GM06990 (cell line): ENCODE results near the gene COL4A6.

Experiments
- DNase-seq: peaks from one replicate; pipeline ENCODE4 v3.0.0-alpha.2; 2011; ENCODE audit not compliant: insufficient read length; ENCODE audit errors: extremely low read depth
- H3K27me3 ChIP-seq: replicated peaks from 2 replicates; pipeline ENCODE4 v1.6.0; 2011; ENCODE audit warnings: low read length; ENCODE audit not compliant: control insufficient read depth, insufficient read depth
- H3K36me3 ChIP-seq: 2 replicates; pipeline ENCODE4 v1.5.1; 2011; ENCODE audit warnings: low read length; ENCODE audit not compliant: control insufficient read depth, insufficient read depth
- H3K4me3 ChIP-seq: replicated peaks from 2 replicates; pipeline ENCODE4 v1.5.1; 2011; ENCODE audit warnings: low read depth, mild to moderate bottlenecking, control low read depth, low read length
- TF ChIP-seq, protein P1 (sequence below): IDR thresholded peaks from 2 replicates; pipeline ENCODE4 v1.5.1; 2011; ENCODE audit warnings: low read length, control low read depth, mild to moderate bottlenecking, inconsistent platforms; ENCODE audit not compliant: insufficient read depth, poor library complexity, severe bottlenecking

The COL4A6 gene

DNA sequence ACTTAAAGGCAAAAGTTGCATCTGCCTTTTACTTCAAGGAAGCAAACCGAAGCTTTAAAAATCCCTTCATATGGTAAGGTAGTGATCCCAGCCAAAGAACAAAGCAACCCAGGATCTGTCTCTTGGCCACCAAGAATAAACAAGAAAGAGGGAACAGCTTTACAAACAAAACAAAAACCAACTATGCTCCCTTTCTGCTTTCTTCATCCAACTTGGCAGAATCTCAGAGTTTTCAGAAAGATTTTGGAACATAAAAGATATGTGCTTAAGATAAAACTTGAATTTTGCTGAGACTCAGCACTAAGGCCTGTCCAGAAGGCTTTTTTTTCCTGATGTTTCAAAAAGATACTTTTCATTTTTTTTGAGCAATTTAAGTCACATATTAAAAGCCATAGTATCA lies 94.0 kb downstream of the COL4A6 start:
- DNase-seq, result no peak
- no peaks in the 10 kb centered on the region for H3K27me3 ChIP-seq
- TF ChIP-seq, protein P1, sequence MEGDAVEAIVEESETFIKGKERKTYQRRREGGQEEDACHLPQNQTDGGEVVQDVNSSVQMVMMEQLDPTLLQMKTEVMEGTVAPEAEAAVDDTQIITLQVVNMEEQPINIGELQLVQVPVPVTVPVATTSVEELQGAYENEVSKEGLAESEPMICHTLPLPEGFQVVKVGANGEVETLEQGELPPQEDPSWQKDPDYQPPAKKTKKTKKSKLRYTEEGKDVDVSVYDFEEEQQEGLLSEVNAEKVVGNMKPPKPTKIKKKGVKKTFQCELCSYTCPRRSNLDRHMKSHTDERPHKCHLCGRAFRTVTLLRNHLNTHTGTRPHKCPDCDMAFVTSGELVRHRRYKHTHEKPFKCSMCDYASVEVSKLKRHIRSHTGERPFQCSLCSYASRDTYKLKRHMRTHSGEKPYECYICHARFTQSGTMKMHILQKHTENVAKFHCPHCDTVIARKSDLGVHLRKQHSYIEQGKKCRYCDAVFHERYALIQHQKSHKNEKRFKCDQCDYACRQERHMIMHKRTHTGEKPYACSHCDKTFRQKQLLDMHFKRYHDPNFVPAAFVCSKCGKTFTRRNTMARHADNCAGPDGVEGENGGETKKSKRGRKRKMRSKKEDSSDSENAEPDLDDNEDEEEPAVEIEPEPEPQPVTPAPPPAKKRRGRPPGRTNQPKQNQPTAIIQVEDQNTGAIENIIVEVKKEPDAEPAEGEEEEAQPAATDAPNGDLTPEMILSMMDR, result no peak
- no peaks in the 10 kb centered on the region for H3K36me3 ChIP-seq
- no peak overlapping the region for H3K4me3 ChIP-seq

DNA sequence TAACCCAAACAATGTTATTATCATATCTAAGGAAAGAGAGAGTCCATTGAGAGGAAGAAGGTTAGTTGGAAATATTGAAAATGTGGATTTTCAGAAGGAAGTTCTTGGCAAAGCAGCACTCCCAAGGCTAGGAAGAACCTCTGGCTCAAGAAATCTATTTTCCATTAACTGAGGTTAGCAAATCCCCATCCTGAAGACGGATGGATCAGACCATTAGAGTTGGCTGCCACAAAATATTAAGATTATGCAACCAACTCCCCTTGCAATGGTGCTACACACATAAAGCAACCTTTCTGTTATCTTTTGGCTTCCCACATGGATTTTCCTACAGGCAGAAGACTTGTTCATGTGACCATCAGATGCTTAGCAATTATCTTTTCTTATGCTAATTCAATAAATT lies 96.3 kb downstream of the COL4A6 start:
- no peak overlapping the region for H3K4me3 ChIP-seq
- H3K27me3 ChIP-seq, result no peaks in the 10 kb centered on the region
- H3K36me3 ChIP-seq, result no peaks in the 10 kb centered on the region
- no peak for DNase-seq
- TF ChIP-seq, protein P1, result no peak

DNA sequence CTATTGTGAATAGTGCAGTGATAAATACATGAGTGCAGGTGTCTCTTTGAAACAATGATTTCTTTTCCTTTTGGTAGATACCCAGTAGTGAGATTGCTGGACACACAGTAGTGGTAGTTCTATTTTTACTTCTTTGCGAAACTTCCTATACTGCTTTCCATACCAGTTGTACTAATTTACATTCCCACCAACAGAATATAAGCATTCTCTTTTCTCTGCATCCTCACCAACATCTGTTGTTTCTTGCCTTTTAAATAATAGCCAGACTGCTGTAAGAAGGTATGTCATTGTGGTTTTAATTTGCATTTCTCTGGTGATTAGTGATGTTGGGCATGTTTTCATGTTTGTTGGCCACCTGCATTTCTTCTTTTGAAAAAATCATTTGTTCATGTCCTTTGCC lies 105.9 kb downstream of the COL4A6 start:
- TF ChIP-seq, protein P1, result no peak
- H3K4me3 ChIP-seq, result no peak overlapping the region
- no peaks in the 10 kb centered on the region for H3K27me3 ChIP-seq
- DNase-seq, result no peak
- H3K36me3 ChIP-seq, result no peaks in the 10 kb centered on the region

DNA sequence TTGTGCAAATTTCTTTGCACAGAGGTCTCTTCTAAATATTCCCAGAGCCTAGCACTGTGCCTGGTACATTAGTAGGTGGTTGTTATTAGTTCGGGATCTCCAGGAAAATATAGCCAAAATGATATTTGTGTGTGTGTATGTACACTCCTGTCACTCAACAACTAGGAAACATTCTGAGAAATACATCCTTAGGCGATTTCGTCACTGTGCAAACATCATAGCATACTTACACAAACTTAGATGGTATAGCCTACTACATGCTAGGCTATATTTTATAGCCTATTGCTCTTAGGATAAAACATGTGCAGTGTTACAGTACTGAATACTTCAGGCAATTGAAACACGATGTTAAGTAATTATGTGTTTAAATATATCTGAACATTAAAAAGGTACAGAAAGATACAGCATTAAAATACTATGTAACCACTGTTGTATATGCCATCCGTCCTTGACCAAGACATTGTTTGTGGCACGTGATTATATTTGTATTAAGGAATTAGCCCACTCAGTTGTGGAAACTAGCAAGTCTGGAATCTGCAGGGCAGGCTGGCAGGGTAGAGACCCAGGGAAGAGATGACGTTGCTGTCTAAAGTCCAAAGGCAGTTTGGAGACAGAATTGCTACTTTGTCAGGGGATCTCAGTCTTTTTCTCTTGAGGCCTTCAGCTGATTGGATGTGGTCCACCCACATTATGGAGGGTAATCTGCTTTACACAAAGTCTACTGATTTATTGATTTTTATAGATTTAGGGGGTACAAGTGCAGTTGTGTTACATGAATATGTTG lies 106.9 kb downstream of the COL4A6 start:
- no peak for DNase-seq
- TF ChIP-seq, protein P1, result no peak
- no peaks in the 10 kb centered on the region for H3K36me3 ChIP-seq
- H3K27me3 ChIP-seq, result no peaks in the 10 kb centered on the region
- H3K4me3 ChIP-seq, result no peak overlapping the region

DNA sequence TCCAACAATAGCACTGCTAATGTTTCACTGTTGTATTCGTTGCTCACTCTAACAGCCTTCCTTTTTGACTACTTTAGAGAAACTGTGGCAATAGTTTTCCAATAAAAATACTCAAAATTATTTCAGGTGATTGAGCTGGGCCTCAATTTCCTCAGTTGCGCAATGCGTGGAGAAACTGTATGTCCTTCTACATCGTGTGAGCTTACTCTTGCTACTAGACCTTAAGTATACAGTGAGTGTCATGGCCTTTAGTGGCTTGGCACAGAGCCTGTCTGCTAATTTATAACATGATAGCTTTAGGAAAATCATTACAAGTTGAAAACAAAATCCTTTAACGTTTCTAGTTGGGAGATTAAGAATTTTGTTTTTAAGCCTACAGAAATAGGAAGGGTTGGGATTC lies 114.5 kb downstream of the COL4A6 start:
- Histone ChIP-seq H3K27me3 (no peaks in the 10 kb centered on the region), H3K4me3 (no peak overlapping the region), H3K36me3 (no peaks in the 10 kb centered on the region)
- DNase-seq, result no peak
- TF ChIP-seq, protein P1, result no peak
